ENCODE measurements around the gene MCM5. TPM values are rescaled to one million over a fixed set of nuclear protein-coding genes. Genes with fewer than 3 reads are reported as not detected.

Gene MCM5
- total RNA-seq, 2 experiments from 2014 or later, result 21.6 to 22.6 TPM

DNA sequence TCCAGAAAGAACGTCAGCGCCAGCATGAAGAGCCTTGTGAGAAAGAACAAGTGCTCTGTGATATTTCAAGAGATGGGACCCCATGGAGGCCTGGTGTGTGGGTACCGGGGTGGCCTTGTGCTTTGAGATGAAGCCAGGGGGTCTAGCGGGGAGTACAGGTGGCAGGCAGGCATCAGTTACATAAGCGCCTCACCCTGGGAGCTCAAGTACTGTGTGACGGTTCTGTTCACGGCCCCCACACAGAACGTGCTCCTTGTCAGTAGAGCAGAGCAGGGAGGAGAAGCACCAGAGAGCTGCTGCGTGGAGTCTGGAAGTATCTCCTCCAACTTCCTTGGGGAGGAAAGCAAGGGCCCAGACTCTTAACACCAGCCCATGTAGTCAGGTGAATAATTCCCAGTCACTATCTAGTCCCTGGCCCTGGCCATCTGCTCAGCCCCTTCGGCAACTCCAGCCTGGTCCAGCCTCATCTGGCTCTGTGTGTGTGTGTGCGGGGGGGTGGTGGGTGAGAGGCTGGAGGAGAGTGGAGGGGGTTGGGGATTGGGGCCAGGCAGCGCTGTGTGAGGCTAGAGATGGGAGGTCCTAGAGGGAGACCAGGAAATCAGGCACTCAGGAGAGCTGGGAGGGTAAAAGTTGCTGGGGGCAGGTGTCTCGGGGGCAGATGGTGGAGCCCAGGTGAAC is 32.4 kb downstream of the MCM5 start:
- no peak overlapping the region for H3K4me3 Mint-ChIP-seq
- no peak overlapping the region for H3K4me3 ChIP-seq (ENCODE audit: low read length)
- peaks cover 23% of the 10 kb centered on the region for H3K36me3 ChIP-seq (ENCODE audit: insufficient read depth, low read length)
- H3K27me3 ChIP-seq (ENCODE audit: control insufficient read depth in 1 of 2, insufficient read depth in 2 of 2, low read length in 2 of 2), result no peaks in the 10 kb centered on the region
- ATAC-seq (ENCODE audit: poor library complexity) (no peak), DNase-seq (no peak)
- H3K27me3 Mint-ChIP-seq, result no peaks in the 10 kb centered on the region
- intact Hi-C loops (cut with DNase I, micrococcal nuclease), result loop anchor here (5.0 kb wide), 1 partner anchor 490 kb away; no protein-coding TSS in a partner anchor
- H3K4me1 Mint-ChIP-seq (ENCODE audit: low read depth), result no peaks in the 10 kb centered on the region
- TF ChIP-seq, protein P1, sequence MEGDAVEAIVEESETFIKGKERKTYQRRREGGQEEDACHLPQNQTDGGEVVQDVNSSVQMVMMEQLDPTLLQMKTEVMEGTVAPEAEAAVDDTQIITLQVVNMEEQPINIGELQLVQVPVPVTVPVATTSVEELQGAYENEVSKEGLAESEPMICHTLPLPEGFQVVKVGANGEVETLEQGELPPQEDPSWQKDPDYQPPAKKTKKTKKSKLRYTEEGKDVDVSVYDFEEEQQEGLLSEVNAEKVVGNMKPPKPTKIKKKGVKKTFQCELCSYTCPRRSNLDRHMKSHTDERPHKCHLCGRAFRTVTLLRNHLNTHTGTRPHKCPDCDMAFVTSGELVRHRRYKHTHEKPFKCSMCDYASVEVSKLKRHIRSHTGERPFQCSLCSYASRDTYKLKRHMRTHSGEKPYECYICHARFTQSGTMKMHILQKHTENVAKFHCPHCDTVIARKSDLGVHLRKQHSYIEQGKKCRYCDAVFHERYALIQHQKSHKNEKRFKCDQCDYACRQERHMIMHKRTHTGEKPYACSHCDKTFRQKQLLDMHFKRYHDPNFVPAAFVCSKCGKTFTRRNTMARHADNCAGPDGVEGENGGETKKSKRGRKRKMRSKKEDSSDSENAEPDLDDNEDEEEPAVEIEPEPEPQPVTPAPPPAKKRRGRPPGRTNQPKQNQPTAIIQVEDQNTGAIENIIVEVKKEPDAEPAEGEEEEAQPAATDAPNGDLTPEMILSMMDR (IDR thresholded peaks at IDR 0.05), result no peak
- H3K9me3 ChIP-seq (ENCODE audit: control insufficient read depth in 1 of 2, insufficient read depth in 1 of 2, low read length in 2 of 2), result peaks cover 12 to 17% of the 10 kb centered on the region in 2 experiments
- peaks cover 24% of the 10 kb centered on the region for H3K36me3 Mint-ChIP-seq (ENCODE audit: low read depth)
- CTCF ChIA-PET, result interaction anchor here (2.0 kb wide), 1 partner anchor 11 kb away, joined by 6 read pairs; no protein-coding TSS in a partner anchor
- POLR2A ChIA-PET, result no interaction called here
- no peaks in the 10 kb centered on the region for H3K9me3 Mint-ChIP-seq
- no peaks in the 10 kb centered on the region for H3K4me1 ChIP-seq (ENCODE audit: insufficient read depth, low read length)
- H3K27ac Mint-ChIP-seq, result no peak overlapping the region
- no peak overlapping the region for H3K27ac ChIP-seq (ENCODE audit: low read depth in 1 of 2, low read length in 2 of 2)

DNA sequence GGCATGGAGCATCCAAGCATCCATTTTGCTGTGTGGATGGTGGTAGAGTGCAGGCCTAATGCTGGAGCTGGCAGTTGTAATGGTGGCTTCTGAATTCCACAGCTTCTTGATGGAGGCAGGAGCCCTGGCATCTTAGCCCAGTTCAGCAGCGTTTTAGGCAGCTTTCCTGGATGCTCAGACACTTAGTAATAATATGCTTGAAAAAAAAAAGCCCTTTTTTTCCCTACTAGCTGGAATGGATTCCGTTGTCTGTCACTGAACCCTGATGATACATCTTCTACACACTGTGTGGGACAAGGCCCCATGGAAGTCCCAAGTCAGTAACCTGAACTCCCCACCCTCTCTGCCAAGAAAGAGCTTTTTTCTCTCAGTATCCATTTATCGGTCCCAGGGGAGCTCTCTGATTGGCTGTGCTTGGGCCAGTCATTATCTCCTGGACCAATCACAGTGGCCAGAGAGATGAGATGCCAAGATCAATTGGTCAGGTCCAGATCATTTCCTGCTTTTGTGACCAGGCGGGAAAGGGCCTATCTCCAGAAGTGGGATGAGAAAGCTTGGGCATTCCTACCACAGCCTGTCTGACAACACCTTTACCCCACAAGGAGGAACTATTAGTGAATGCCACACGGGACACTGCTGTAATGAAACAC is 34.2 kb downstream of the MCM5 start:
- POLR2A ChIA-PET, result no interaction called here
- Mint-ChIP-seq H3K4me3 (no peak overlapping the region), H3K36me3 (ENCODE audit: low read depth) (peaks cover 22% of the 10 kb centered on the region), H3K27ac (no peak overlapping the region), H3K27me3 (no peaks in the 10 kb centered on the region), H3K4me1 (ENCODE audit: low read depth) (no peaks in the 10 kb centered on the region), H3K9me3 (no peaks in the 10 kb centered on the region)
- Histone ChIP-seq H3K4me3 (ENCODE audit: low read length) (no peak overlapping the region), H3K9me3 (ENCODE audit: control insufficient read depth in 1 of 2, insufficient read depth in 1 of 2, low read length in 2 of 2) (peaks cover 12 to 17% of the 10 kb centered on the region in 2 experiments), H3K36me3 (ENCODE audit: insufficient read depth, low read length) (peaks cover 20% of the 10 kb centered on the region), H3K4me1 (ENCODE audit: insufficient read depth, low read length) (no peaks in the 10 kb centered on the region), H3K27ac (ENCODE audit: low read depth in 1 of 2, low read length in 2 of 2) (no peak overlapping the region), H3K27me3 (ENCODE audit: control insufficient read depth in 1 of 2, insufficient read depth in 2 of 2, low read length in 2 of 2) (no peaks in the 10 kb centered on the region)
- intact Hi-C loops (cut with DNase I, micrococcal nuclease), result loop anchor here (5.0 kb wide), 1 partner anchor 488 kb away; no protein-coding TSS in a partner anchor
- DNase-seq, result no peak
- TF ChIP-seq, protein P1 (IDR thresholded peaks at IDR 0.05), result no peak
- no peak for ATAC-seq (ENCODE audit: poor library complexity)
- CTCF ChIA-PET, result no interaction called here

DNA sequence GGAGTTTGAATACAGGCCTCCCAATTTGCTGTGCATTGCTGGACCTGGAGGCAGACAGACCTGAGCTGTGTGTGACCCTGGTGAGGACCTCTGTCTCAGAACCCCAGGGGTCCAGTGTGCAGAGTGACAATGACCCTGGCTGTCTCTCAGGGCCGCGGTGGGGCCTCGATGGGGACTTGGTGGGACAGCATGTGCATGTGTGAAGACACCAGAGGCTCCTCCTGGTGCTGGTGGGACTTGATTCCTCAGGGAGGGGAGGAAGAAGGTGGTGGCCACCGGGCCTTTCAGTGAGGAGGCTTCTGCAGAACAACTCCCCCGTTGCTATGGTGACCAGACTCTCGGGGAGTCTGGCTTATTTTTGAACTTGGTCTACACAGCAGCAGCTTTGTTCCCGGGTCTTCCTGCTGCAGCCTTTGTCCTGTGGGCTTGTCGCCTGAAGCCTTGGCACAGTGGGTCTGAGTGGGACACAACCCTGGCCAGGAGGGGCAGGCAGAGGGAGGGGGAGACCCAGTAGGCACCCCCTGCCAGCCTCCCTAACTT is 35.3 kb downstream of the MCM5 start:
- CTCF ChIA-PET, result no interaction called here
- no peak for DNase-seq

More for the DNA sequence above, 35.3 kb downstream of the MCM5 start:
- Mint-ChIP-seq H3K9me3 (no peaks in the 10 kb centered on the region), H3K4me3 (no peak overlapping the region), H3K27ac (no peak overlapping the region), H3K27me3 (no peaks in the 10 kb centered on the region), H3K36me3 (ENCODE audit: low read depth) (peaks cover 22% of the 10 kb centered on the region), H3K4me1 (ENCODE audit: low read depth) (no peaks in the 10 kb centered on the region)
- H3K9me3 ChIP-seq (ENCODE audit: control insufficient read depth in 1 of 2, insufficient read depth in 1 of 2, low read length in 2 of 2), result peaks cover 12 to 17% of the 10 kb centered on the region in 2 experiments
- POLR2A ChIA-PET, result no interaction called here
- H3K27me3 ChIP-seq (ENCODE audit: control insufficient read depth in 1 of 2, insufficient read depth in 2 of 2, low read length in 2 of 2), result no peaks in the 10 kb centered on the region
- H3K4me3 ChIP-seq (ENCODE audit: low read length), result no peak overlapping the region
- TF ChIP-seq, protein P1 (IDR thresholded peaks at IDR 0.05), result no peak
- peaks cover 20% of the 10 kb centered on the region for H3K36me3 ChIP-seq (ENCODE audit: insufficient read depth, low read length)
- ATAC-seq (ENCODE audit: poor library complexity), result no peak
- no peaks in the 10 kb centered on the region for H3K4me1 ChIP-seq (ENCODE audit: insufficient read depth, low read length)
- H3K27ac ChIP-seq (ENCODE audit: low read depth in 1 of 2, low read length in 2 of 2), result no peak overlapping the region
- intact Hi-C loops (cut with DNase I, micrococcal nuclease), result no loop called here

All from CD4-positive, alpha-beta T cell (primary cell).